ENCODE measurements around the gene OPN3.

OPN3 gene

GRCh38 chr1:241591317-241591716, 48.9 kb downstream of the OPN3 start:
- no peak for DNase-seq (ENCODE audit: low read depth in 4 of 4, low spot score in 1 of 4)

- no peak for DNase-seq (ENCODE audit: low read depth in 4 of 4, low spot score in 1 of 4)
Observed at GRCh38 chr1:241590719-241591118, 49.5 kb downstream of the OPN3 start.

- no peak for DNase-seq (ENCODE audit: low read depth in 4 of 4, low spot score in 1 of 4)
Observed at GRCh38 chr1:241589521-241589920, 50.6 kb downstream of the OPN3 start.

GRCh38 chr1:241586905-241587512, 53.2 kb downstream of the OPN3 start:
- no peak for DNase-seq (ENCODE audit: low read depth in 4 of 4, low spot score in 1 of 4)

- DNase-seq (ENCODE audit: low read depth in 4 of 4, low spot score in 1 of 4): no peak
Observed at GRCh38 chr1:241582921-241583321, 57.2 kb downstream of the OPN3 start.

GRCh38 chr1:241579434-241579833, 60.7 kb downstream of the OPN3 start:
- DNase-seq (ENCODE audit: low read depth in 4 of 4, low spot score in 1 of 4): no peak

GRCh38 chr1:241574154-241574553, 66.0 kb downstream of the OPN3 start:
- DNase-seq (ENCODE audit: low read depth in 4 of 4, low spot score in 1 of 4): no peak

GRCh38 chr1:241569848-241570247, 70.3 kb downstream of the OPN3 start:
- DNase-seq (ENCODE audit: low read depth in 4 of 4, low spot score in 1 of 4): no peak

GRCh38 chr1:241560849-241561187, 79.4 kb downstream of the OPN3 start:
- DNase-seq (ENCODE audit: low read depth in 4 of 4, low spot score in 1 of 4): no peak

- DNase-seq (ENCODE audit: low read depth in 4 of 4, low spot score in 1 of 4): no peak
Observed at GRCh38 chr1:241560146-241560848, 79.9 kb downstream of the OPN3 start.

- DNase-seq (ENCODE audit: low read depth in 4 of 4, low spot score in 1 of 4): no peak
Observed at GRCh38 chr1:241557551-241558193, 82.5 kb downstream of the OPN3 start.

GRCh38 chr1:241557031-241557430, 83.1 kb downstream of the OPN3 start:
- DNase-seq (ENCODE audit: low read depth in 4 of 4, low spot score in 1 of 4): no peak

- no peak for DNase-seq (ENCODE audit: low read depth in 4 of 4, low spot score in 1 of 4)
Observed at GRCh38 chr1:241555526-241555925, 84.6 kb downstream of the OPN3 start.

- no peak for DNase-seq (ENCODE audit: low read depth in 4 of 4, low spot score in 1 of 4)
Observed at GRCh38 chr1:241553886-241554592, 86.1 kb downstream of the OPN3 start.

- DNase-seq (ENCODE audit: low read depth in 4 of 4, low spot score in 1 of 4): peak in 3 of 4 experiments; percentile 12 to 33 (median 30)
Observed at GRCh38 chr1:241551759-241552638, 88.2 kb downstream of the OPN3 start.

GRCh38 chr1:241550318-241550717, 89.9 kb downstream of the OPN3 start:
- DNase-seq (ENCODE audit: low read depth in 4 of 4, low spot score in 1 of 4): no peak

- no peak for DNase-seq (ENCODE audit: low read depth in 4 of 4, low spot score in 1 of 4)
Observed at GRCh38 chr1:241548008-241548407, 92.2 kb downstream of the OPN3 start.

Data from stimulated activated CD4-positive, alpha-beta T cell treated with anti-CD3 and anti-CD28 coated beads, Interleukin-1b, Interleukin-23, amount 100 ng/mL, for 24 hours (primary cell).